C4-2B (cell line): ENCODE measurements around the gene LIMCH1.

ENCODE experiments used
- H3K27ac ChIP-seq: fragments of 450-650 bp; 2 replicates; pipeline ENCODE4 v1.5.1; 2017
- CTCF ChIP-seq: fragments of 450-650 bp; conservative IDR thresholded peaks from 2 replicates; pipeline ENCODE4 v1.5.1; 2017; ENCODE audit warnings: mild to moderate bottlenecking
- ZFX ChIP-seq: fragments of 450-650 bp; IDR thresholded peaks from 2 replicates; pipeline ENCODE4 v1.6.1; 2017

The LIMCH1 gene

GRCh38 chr4:41746440-41747229 lies 208.7 kb downstream of the LIMCH1 start:
- TF ChIP-seq CTCF = no peak
- no peak for TF ChIP-seq ZFX
- no peak overlapping the region for H3K27ac ChIP-seq

GRCh38 chr4:41747230-41748055 lies 209.5 kb downstream of the LIMCH1 start:
- TF ChIP-seq CTCF (no peak), ZFX (no peak)
- H3K27ac ChIP-seq = no peak overlapping the region

GRCh38 chr4:41748074-41748570 lies 210.2 kb downstream of the LIMCH1 start:
- H3K27ac ChIP-seq = no peak overlapping the region
- TF ChIP-seq CTCF (no peak), ZFX (no peak)

- TF ChIP-seq CTCF (no peak), ZFX (no peak)
Observed at GRCh38 chr4:41748571-41749475, 210.9 kb downstream of the LIMCH1 start, which contains the start of gene PHOX2B. Gene PHOX2B (minus strand): TSS chr4:41748725. CDS start chr4:41748610, 115 bp downstream.

GRCh38 chr4:41749631-41750039 lies 211.7 kb downstream of the LIMCH1 start:
- H3K27ac ChIP-seq = no peak overlapping the region

More at GRCh38 chr4:41748571-41749475, 210.9 kb downstream of the LIMCH1 start, which contains the start of gene PHOX2B:
- H3K27ac ChIP-seq = no peak within 1 kb of the TSS

More at GRCh38 chr4:41749631-41750039, 211.7 kb downstream of the LIMCH1 start:
- no peak for TF ChIP-seq CTCF
- TF ChIP-seq ZFX = no peak
